Measurements from ENCODE around the gene FOCAD.

GRCh38 chr9:20749496-20750198 lies 65.6 kb downstream of the FOCAD start:
- TF ChIP-seq, protein P1, sequence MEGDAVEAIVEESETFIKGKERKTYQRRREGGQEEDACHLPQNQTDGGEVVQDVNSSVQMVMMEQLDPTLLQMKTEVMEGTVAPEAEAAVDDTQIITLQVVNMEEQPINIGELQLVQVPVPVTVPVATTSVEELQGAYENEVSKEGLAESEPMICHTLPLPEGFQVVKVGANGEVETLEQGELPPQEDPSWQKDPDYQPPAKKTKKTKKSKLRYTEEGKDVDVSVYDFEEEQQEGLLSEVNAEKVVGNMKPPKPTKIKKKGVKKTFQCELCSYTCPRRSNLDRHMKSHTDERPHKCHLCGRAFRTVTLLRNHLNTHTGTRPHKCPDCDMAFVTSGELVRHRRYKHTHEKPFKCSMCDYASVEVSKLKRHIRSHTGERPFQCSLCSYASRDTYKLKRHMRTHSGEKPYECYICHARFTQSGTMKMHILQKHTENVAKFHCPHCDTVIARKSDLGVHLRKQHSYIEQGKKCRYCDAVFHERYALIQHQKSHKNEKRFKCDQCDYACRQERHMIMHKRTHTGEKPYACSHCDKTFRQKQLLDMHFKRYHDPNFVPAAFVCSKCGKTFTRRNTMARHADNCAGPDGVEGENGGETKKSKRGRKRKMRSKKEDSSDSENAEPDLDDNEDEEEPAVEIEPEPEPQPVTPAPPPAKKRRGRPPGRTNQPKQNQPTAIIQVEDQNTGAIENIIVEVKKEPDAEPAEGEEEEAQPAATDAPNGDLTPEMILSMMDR (IDR thresholded peaks at IDR 0.05; ENCODE audit: insufficient read depth, low read depth, low read length) = no peak
- TF ChIP-seq EZH2 (IDR thresholded peaks at IDR 0.05; ENCODE audit: insufficient read depth, low read length) = no peak
